Muscle layer of duodenum (tissue), 2 donors: ENCODE measurements around the gene PECR.

Experiments
- H3K27ac ChIP-seq: one replicate; pipeline ENCODE4 v1.7.0; 2013; ENCODE audit warnings: mild to moderate bottlenecking, low read length
- H3K27me3 ChIP-seq: one replicate; pipeline ENCODE4 v1.7.0; 2013; ENCODE audit warnings: low read depth, mild to moderate bottlenecking, control low read depth, low read length
- H3K36me3 ChIP-seq, 2 donors: one replicate each; pipeline ENCODE4 v1.7.0; 2013; ENCODE audit warnings: low read length in 2 of 2, control low read depth in 1 of 2, mild to moderate bottlenecking in 1 of 2; ENCODE audit not compliant: insufficient read depth in 2 of 2, control insufficient read depth in 1 of 2
- H3K4me1 ChIP-seq, 2 donors: one replicate each; pipeline ENCODE4 v1.7.0; 2013; ENCODE audit warnings: low read length in 2 of 2, mild to moderate bottlenecking in 2 of 2, control low read depth in 1 of 2, moderate library complexity in 1 of 2; ENCODE audit not compliant: insufficient read depth in 2 of 2, control insufficient read depth in 1 of 2
- H3K4me3 ChIP-seq, 2 donors: one replicate each; pipeline ENCODE4 v1.7.0; 2013; ENCODE audit warnings: low read length in 2 of 2, low read depth in 1 of 2, mild to moderate bottlenecking in 1 of 2
- H3K9me3 ChIP-seq, 2 donors: one replicate each; pipeline ENCODE4 v1.7.0; 2013; ENCODE audit warnings: low read length in 2 of 2, control low read depth in 1 of 2, mild to moderate bottlenecking in 1 of 2; ENCODE audit not compliant: control insufficient read depth in 1 of 2
- donor health status: healthy.

PECR gene

GRCh38 chr2:216066230-216066629 lies 15.4 kb downstream of the PECR start:
- no peak overlapping the region for H3K27ac ChIP-seq
- H3K9me3 ChIP-seq: no peaks in the 10 kb centered on the region
- H3K27me3 ChIP-seq: no peaks in the 10 kb centered on the region
- H3K4me3 ChIP-seq: no peak overlapping the region
- no peaks in the 10 kb centered on the region for H3K4me1 ChIP-seq
- H3K36me3 ChIP-seq: peaks cover 10 to 19% of the 10 kb centered on the region in 2 donors

- Histone ChIP-seq H3K36me3 (peaks cover 10 to 19% of the 10 kb centered on the region in 2 donors), H3K27me3 (no peaks in the 10 kb centered on the region), H3K4me3 (no peak overlapping the region), H3K4me1 (no peaks in the 10 kb centered on the region), H3K27ac (no peak overlapping the region), H3K9me3 (no peaks in the 10 kb centered on the region)
These were observed 16.9 kb downstream of the PECR start for GRCh38 chr2:216064665-216065064.

DNA sequence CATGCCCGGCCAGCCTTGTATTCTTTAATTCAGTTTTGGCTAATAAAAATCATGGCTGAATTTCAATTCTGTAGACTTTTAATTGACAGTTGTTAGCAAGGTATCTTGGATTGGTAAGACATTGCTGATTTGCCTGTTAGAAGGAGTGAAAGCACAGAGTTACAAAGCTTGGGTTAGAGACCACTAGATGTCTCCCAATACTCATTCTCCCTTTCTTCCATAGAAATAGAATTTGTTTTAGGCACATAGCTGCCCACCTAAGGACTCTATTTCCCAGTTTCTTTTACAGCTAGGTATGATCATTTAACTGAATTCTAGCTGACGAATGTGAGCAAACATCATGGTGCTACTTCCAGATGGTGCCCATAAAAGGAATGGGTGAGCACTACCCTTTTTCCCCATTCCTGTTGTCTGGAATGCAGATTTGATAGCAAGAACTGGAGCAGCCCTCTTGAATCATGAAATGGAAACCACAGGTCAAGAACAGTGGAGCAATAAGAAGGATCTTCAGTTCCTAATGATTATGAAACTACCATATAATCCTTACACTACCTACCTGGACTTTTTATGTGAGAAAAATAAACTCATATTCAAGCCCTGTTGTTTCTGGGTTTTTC lies 17.5 kb downstream of the PECR start:
- H3K4me3 ChIP-seq: no peak overlapping the region
- no peaks in the 10 kb centered on the region for H3K4me1 ChIP-seq
- H3K27ac ChIP-seq: no peak overlapping the region
- H3K36me3 ChIP-seq: peaks cover 10 to 22% of the 10 kb centered on the region in 2 donors
- H3K27me3 ChIP-seq: no peaks in the 10 kb centered on the region
- H3K9me3 ChIP-seq: no peaks in the 10 kb centered on the region

GRCh38 chr2:216059233-216059834 lies 22.3 kb downstream of the PECR start:
- no peaks in the 10 kb centered on the region for H3K9me3 ChIP-seq
- H3K27ac ChIP-seq: no peak overlapping the region
- H3K4me1 ChIP-seq: peaks cover 0 to 8% of the 10 kb centered on the region in 2 donors
- no peak overlapping the region for H3K4me3 ChIP-seq
- no peaks in the 10 kb centered on the region for H3K27me3 ChIP-seq
- peaks cover 4 to 9% of the 10 kb centered on the region in 2 donors for H3K36me3 ChIP-seq

DNA sequence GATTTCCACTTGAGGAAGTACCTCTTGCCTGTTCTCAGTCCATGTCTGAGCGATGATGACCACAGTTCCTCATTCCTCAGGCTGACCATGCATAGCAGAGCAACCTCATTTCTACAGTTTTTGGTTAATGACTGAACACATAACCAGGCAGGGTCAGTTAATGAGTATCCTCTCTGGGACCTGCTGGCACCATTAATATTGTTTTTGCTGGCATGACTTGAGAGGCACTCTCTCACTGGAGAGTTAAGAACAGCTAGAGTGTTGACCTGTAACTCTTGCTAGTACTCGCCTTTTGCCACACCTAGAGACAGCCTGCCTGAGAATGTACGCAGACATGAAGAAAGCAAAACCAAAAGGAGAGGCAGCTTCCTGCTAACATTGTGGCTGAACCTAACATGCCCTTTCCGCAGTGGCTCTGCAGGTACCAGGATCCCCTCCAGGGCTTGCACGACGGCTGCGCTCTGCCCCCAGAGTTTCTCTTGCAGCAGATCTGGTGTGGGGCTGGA lies 23.9 kb downstream of the PECR start:
- H3K27ac ChIP-seq: peak overlapping the region; percentile 70
- H3K9me3 ChIP-seq: no peaks in the 10 kb centered on the region
- no peaks in the 10 kb centered on the region for H3K27me3 ChIP-seq
- peaks cover 0 to 8% of the 10 kb centered on the region in 2 donors for H3K4me1 ChIP-seq
- H3K36me3 ChIP-seq: peaks cover 0 to 4% of the 10 kb centered on the region in 2 donors
- H3K4me3 ChIP-seq: peak overlapping the region in 1 of 2 donors; percentile 4

DNA sequence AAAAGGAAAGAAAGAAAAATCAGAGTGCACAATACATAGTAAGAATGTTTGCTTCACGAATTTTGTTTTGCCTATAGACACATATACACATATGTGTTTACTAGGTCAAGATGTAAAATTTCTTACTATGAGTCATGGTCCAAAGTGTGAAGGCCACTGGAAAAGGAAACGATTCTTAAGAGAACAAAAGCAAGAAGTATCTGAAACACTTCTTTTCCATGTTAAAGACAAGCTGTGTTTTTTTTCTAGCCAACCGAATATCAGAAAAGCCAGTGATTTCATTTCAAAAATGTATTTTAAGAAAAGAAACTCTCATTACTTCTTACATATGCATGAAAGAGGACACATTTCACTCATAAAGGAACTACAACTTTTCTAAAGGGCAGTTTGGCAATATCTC lies 24.9 kb downstream of the PECR start:
- no peak overlapping the region for H3K4me3 ChIP-seq
- H3K4me1 ChIP-seq: peaks cover 0 to 8% of the 10 kb centered on the region in 2 donors
- peaks cover 0 to 4% of the 10 kb centered on the region in 2 donors for H3K36me3 ChIP-seq
- H3K9me3 ChIP-seq: peaks cover 0 to 3% of the 10 kb centered on the region in 2 donors
- H3K27ac ChIP-seq: peak overlapping the region; percentile 70
- H3K27me3 ChIP-seq: no peaks in the 10 kb centered on the region

DNA sequence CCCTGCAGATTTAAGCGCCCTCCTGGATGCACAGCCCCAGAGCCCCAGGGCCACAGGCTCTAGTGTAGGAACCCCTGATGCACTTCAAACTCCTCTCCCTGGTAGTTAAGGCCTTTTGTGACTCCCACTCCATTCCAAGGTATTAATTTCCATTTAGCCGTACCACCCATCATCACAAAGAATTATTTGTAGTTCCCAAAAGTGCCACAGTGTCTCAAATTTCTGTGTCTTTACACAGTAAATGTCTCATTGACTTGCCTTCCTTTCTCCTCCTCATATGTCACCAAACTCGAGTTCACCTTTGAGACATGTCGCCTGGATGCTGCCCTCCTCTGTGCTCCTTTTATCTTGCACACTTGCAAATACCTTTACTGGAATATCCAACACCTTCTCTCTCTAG lies 25.9 kb downstream of the PECR start:
- Histone ChIP-seq H3K27me3 (no peaks in the 10 kb centered on the region), H3K9me3 (peaks cover 0 to 3% of the 10 kb centered on the region in 2 donors), H3K36me3 (peaks cover 0 to 4% of the 10 kb centered on the region in 2 donors), H3K27ac (no peak overlapping the region), H3K4me1 (peaks cover 0 to 8% of the 10 kb centered on the region in 2 donors), H3K4me3 (no peak overlapping the region)

- Histone ChIP-seq H3K27ac (no peak overlapping the region), H3K4me1 (peaks cover 0 to 5% of the 10 kb centered on the region in 2 donors), H3K36me3 (peaks cover 0 to 4% of the 10 kb centered on the region in 2 donors), H3K27me3 (no peaks in the 10 kb centered on the region), H3K4me3 (no peak overlapping the region), H3K9me3 (peaks cover 0 to 3% of the 10 kb centered on the region in 2 donors)
These were observed 29.2 kb downstream of the PECR start for GRCh38 chr2:216052420-216052819.

DNA sequence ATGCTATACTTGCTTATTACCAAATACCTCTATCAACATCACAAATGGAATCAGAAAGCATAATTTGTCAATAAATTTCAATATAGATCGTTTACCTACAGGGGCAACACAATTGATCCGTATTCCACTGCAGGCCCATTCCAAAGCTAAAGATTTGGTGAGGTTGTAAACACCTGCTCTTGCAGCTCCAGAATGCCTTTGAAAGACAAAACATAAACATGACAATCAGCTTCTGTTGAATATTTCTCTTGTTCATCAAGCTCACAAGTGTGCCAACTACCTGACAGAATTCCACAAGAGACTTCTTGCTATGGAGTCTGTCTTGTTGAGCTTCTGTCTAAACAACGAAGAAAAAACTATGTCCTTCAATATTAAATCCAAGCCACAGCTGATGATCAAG lies 30.3 kb downstream of the PECR start:
- Histone ChIP-seq H3K27ac (no peak overlapping the region), H3K27me3 (no peaks in the 10 kb centered on the region), H3K9me3 (peaks cover 0 to 3% of the 10 kb centered on the region in 2 donors), H3K36me3 (peaks cover 0 to 4% of the 10 kb centered on the region in 2 donors), H3K4me3 (no peak overlapping the region), H3K4me1 (no peaks in the 10 kb centered on the region)

GRCh38 chr2:216049452-216049851 lies 32.2 kb downstream of the PECR start:
- H3K27me3 ChIP-seq: no peaks in the 10 kb centered on the region
- H3K9me3 ChIP-seq: peaks cover 0 to 3% of the 10 kb centered on the region in 2 donors
- peaks cover 0 to 4% of the 10 kb centered on the region in 2 donors for H3K36me3 ChIP-seq
- H3K4me1 ChIP-seq: no peaks in the 10 kb centered on the region
- no peak overlapping the region for H3K27ac ChIP-seq
- no peak overlapping the region for H3K4me3 ChIP-seq

- Histone ChIP-seq H3K27me3 (no peaks in the 10 kb centered on the region), H3K36me3 (peaks cover 4 to 5% of the 10 kb centered on the region in 2 donors), H3K27ac (no peak overlapping the region), H3K4me3 (no peak overlapping the region), H3K4me1 (no peaks in the 10 kb centered on the region), H3K9me3 (peaks cover 0 to under 1% of the 10 kb centered on the region in 2 donors)
These were observed 34.2 kb downstream of the PECR start for GRCh38 chr2:216047397-216047796.
